ENCODE data around the gene QDPR.

DNA sequence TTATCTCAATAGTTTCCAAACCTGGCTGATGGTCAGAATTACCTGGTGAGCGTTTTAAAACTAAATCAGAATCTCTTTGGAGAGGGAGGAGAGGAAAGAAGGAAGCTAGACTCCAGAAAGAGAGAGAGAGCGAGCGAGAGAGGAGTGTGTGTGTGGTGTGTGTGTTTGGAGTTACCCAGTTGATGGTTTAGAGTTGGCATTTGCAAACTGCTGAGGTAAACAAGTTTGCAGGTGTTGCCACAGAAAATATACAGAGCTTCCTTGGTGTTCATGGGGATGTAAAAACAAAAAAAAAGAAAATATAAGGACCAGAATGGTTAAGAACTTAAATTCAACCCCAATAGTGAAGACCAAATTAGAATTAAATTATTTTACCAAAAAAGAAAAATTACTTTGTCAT, 38.7 kb upstream of the QDPR start:
- TF ChIP-seq, protein P1, sequence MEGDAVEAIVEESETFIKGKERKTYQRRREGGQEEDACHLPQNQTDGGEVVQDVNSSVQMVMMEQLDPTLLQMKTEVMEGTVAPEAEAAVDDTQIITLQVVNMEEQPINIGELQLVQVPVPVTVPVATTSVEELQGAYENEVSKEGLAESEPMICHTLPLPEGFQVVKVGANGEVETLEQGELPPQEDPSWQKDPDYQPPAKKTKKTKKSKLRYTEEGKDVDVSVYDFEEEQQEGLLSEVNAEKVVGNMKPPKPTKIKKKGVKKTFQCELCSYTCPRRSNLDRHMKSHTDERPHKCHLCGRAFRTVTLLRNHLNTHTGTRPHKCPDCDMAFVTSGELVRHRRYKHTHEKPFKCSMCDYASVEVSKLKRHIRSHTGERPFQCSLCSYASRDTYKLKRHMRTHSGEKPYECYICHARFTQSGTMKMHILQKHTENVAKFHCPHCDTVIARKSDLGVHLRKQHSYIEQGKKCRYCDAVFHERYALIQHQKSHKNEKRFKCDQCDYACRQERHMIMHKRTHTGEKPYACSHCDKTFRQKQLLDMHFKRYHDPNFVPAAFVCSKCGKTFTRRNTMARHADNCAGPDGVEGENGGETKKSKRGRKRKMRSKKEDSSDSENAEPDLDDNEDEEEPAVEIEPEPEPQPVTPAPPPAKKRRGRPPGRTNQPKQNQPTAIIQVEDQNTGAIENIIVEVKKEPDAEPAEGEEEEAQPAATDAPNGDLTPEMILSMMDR (IDR thresholded peaks at IDR 0.05; ENCODE audit: low read length), result no peak
- TF ChIP-seq EZH2 (optimal IDR thresholded peaks at IDR 0.05; ENCODE audit: low read depth, low read length), result no peak

All from MM.1S (cell line).